SK-N-MC (cell line): Measurements from ENCODE around the gene SCFD2.

Source experiments
- EZH2 ChIP-seq: fragments of 200-600 bp; sonication (generic); IDR thresholded peaks from one replicate; pipeline ENCODE4 v1.6.1; 2017; ENCODE audit warnings: antibody characterized with exemption
- FOXP2 ChIP-seq: optimal IDR thresholded peaks from 2 replicates; pipeline ENCODE3; 2011; ENCODE audit warnings: mild to moderate bottlenecking, moderate library complexity; ENCODE audit not compliant: insufficient read depth; ENCODE audit errors: extremely low read length, control extremely low read depth
- POLR2AphosphoS5 ChIP-seq: IDR thresholded peaks from 2 replicates; pipeline ENCODE4 v1.6.1; 2012; ENCODE audit warnings: mild to moderate bottlenecking, low read depth, low read length, borderline replicate concordance

DNA sequence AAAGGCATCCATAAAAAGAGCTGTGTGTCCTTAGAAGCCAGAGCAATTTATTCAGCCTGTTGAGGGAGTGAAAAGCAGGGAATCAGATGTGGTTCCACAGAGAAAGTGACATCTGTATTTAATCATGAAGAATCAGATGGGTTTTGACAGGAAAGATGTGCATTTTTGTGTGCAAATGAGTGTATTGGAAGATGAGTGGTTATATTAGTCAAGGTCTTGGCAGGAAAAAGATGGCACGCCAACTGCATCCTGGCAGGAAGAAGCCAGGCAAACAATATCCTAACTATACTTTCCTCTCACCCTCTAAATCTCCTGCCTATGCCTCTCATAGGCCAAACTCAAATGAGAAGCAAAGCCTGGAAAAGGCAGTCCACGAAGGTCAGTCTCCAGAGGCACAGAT lies 59.1 kb downstream of the SCFD2 start:
- TF ChIP-seq POLR2AphosphoS5: no peak
- no peak for TF ChIP-seq EZH2
- no peak for TF ChIP-seq FOXP2
